ENCODE measurements around the gene ROR2. TPM values are rescaled to one million over a fixed set of nuclear protein-coding genes. Genes with fewer than 3 reads are reported as not detected.

ROR2 gene
- total RNA-seq, 1 donor from 2014 or later, result 14.9 TPM

GRCh38 chr9:91920630-91921350 is 29.2 kb downstream of the ROR2 start:
- Mint-ChIP-seq H3K27ac (ENCODE audit: unreplicated experiment) (peak overlapping the region; percentile 65), H3K4me3 (no peak overlapping the region), H3K27me3 (ENCODE audit: low read depth) (no peaks in the 10 kb centered on the region), H3K36me3 (ENCODE audit: low read depth) (peaks cover 11% of the 10 kb centered on the region), H3K4me1 (peaks cover 26% of the 10 kb centered on the region), H3K9me3 (peaks cover 13% of the 10 kb centered on the region)
- no peak for TF ChIP-seq CTCF (conservative IDR thresholded peaks at IDR 0.05)
- no peak for DNase-seq (ENCODE audit: low read depth, low spot score)

- H3K36me3 Mint-ChIP-seq (ENCODE audit: low read depth), result peaks cover 9% of the 10 kb centered on the region
- H3K4me1 Mint-ChIP-seq, result peaks cover 20% of the 10 kb centered on the region
- H3K9me3 Mint-ChIP-seq, result peaks cover 8% of the 10 kb centered on the region
- H3K27me3 Mint-ChIP-seq (ENCODE audit: low read depth), result no peaks in the 10 kb centered on the region
- TF ChIP-seq CTCF (conservative IDR thresholded peaks at IDR 0.05), result no peak
- no peak overlapping the region for H3K27ac Mint-ChIP-seq (ENCODE audit: unreplicated experiment)
- no peak overlapping the region for H3K4me3 Mint-ChIP-seq
- no peak for DNase-seq (ENCODE audit: low read depth, low spot score)
Measured at GRCh38 chr9:91919621-91920020, 30.4 kb downstream of the ROR2 start.

- Mint-ChIP-seq H3K4me3 (no peak overlapping the region), H3K27me3 (ENCODE audit: low read depth) (no peaks in the 10 kb centered on the region), H3K36me3 (ENCODE audit: low read depth) (peaks cover 9% of the 10 kb centered on the region), H3K9me3 (peaks cover 5% of the 10 kb centered on the region), H3K4me1 (peaks cover 20% of the 10 kb centered on the region), H3K27ac (ENCODE audit: unreplicated experiment) (no peak overlapping the region)
- no peak for TF ChIP-seq CTCF (conservative IDR thresholded peaks at IDR 0.05)
- no peak for DNase-seq (ENCODE audit: low read depth, low spot score)
Measured at GRCh38 chr9:91917436-91917835, 32.6 kb downstream of the ROR2 start.

- Mint-ChIP-seq H3K4me3 (no peak overlapping the region), H3K36me3 (ENCODE audit: low read depth) (peaks cover 9% of the 10 kb centered on the region), H3K9me3 (peaks cover 5% of the 10 kb centered on the region), H3K27me3 (ENCODE audit: low read depth) (no peaks in the 10 kb centered on the region), H3K4me1 (peaks cover 14% of the 10 kb centered on the region), H3K27ac (ENCODE audit: unreplicated experiment) (peak overlapping the region; percentile 91)
- no peak for DNase-seq (ENCODE audit: low read depth, low spot score)
- no peak for TF ChIP-seq CTCF (conservative IDR thresholded peaks at IDR 0.05)
Measured at GRCh38 chr9:91915524-91916263, 34.3 kb downstream of the ROR2 start.

GRCh38 chr9:91914937-91915336 is 35.1 kb downstream of the ROR2 start:
- Mint-ChIP-seq H3K27ac (ENCODE audit: unreplicated experiment) (no peak overlapping the region), H3K9me3 (peaks cover 5% of the 10 kb centered on the region), H3K4me1 (peaks cover 9% of the 10 kb centered on the region), H3K4me3 (no peak overlapping the region), H3K27me3 (ENCODE audit: low read depth) (no peaks in the 10 kb centered on the region), H3K36me3 (ENCODE audit: low read depth) (peaks cover 9% of the 10 kb centered on the region)
- no peak for TF ChIP-seq CTCF (conservative IDR thresholded peaks at IDR 0.05)
- no peak for DNase-seq (ENCODE audit: low read depth, low spot score)

Measured in neural crest cell (in vitro differentiated cells).